Measurements from ENCODE around the gene SMARCD3. TPM values are rescaled to one million over a fixed set of nuclear protein-coding genes. Genes with fewer than 3 reads are reported as not detected.

Gene SMARCD3
- total and polyA plus RNA-seq, 2 donors from 2014 or later: 46.4 to 52.5 TPM

GRCh38 chr7:151209588-151209987, 38.9 kb downstream of the SMARCD3 start:
- TF ChIP-seq CTCF (IDR thresholded peaks at IDR 0.05; ENCODE audit: borderline replicate concordance, extremely low read depth, insufficient read depth): no peak
- H3K4me1 ChIP-seq (ENCODE audit: control insufficient read depth in 2 of 3, insufficient read depth in 2 of 3, low read depth in 1 of 3, low read length in 3 of 3): no peaks in the 10 kb centered on the region
- no peak overlapping the region for H3K27ac ChIP-seq (ENCODE audit: low read depth in 2 of 2, low read length in 2 of 2)
- H3K36me3 ChIP-seq (ENCODE audit: control insufficient read depth in 2 of 3, insufficient read depth in 3 of 3, low read length in 3 of 3): peaks cover 0 to 9% (median 0%) of the 10 kb centered on the region in 3 donors
- no peaks in the 10 kb centered on the region for H3K9me3 ChIP-seq (ENCODE audit: control insufficient read depth in 2 of 3, insufficient read depth in 1 of 3, low read length in 3 of 3)
- H3K4me3 ChIP-seq (ENCODE audit: low read length in 3 of 3): no peak overlapping the region
- no peak for DNase-seq
- no peak overlapping the region for H3K9ac ChIP-seq (ENCODE audit: low read length in 3 of 3)
- H3K27me3 ChIP-seq (ENCODE audit: control insufficient read depth, insufficient read depth, low read length): no peaks in the 10 kb centered on the region
- intact Hi-C loops (cut with DNase I): no loop called here
- no peak for FAIRE-seq

GRCh38 chr7:151208253-151208862, 40.1 kb downstream of the SMARCD3 start:
- Histone ChIP-seq H3K27me3 (ENCODE audit: control insufficient read depth, insufficient read depth, low read length) (no peaks in the 10 kb centered on the region), H3K9ac (ENCODE audit: low read length in 3 of 3) (no peak overlapping the region), H3K4me1 (ENCODE audit: control insufficient read depth in 2 of 3, insufficient read depth in 2 of 3, low read depth in 1 of 3, low read length in 3 of 3) (no peaks in the 10 kb centered on the region), H3K9me3 (ENCODE audit: control insufficient read depth in 2 of 3, insufficient read depth in 1 of 3, low read length in 3 of 3) (no peaks in the 10 kb centered on the region), H3K36me3 (ENCODE audit: control insufficient read depth in 2 of 3, insufficient read depth in 3 of 3, low read length in 3 of 3) (peaks cover 0 to 2% (median 0%) of the 10 kb centered on the region in 3 donors), H3K27ac (ENCODE audit: low read depth in 2 of 2, low read length in 2 of 2) (no peak overlapping the region), H3K4me3 (ENCODE audit: low read length in 3 of 3) (no peak overlapping the region)
- FAIRE-seq: no peak
- DNase-seq: no peak
- intact Hi-C loops (cut with DNase I): no loop called here
- TF ChIP-seq CTCF (IDR thresholded peaks at IDR 0.05; ENCODE audit: borderline replicate concordance, extremely low read depth, insufficient read depth): no peak

- intact Hi-C loops (cut with DNase I): no loop called here
- DNase-seq (no peak), FAIRE-seq (no peak)
- Histone ChIP-seq H3K27me3 (ENCODE audit: control insufficient read depth, insufficient read depth, low read length) (no peaks in the 10 kb centered on the region), H3K4me1 (ENCODE audit: control insufficient read depth in 2 of 3, insufficient read depth in 2 of 3, low read depth in 1 of 3, low read length in 3 of 3) (no peaks in the 10 kb centered on the region), H3K4me3 (ENCODE audit: low read length in 3 of 3) (no peak overlapping the region), H3K36me3 (ENCODE audit: control insufficient read depth in 2 of 3, insufficient read depth in 3 of 3, low read length in 3 of 3) (peaks cover 0 to 2% (median 0%) of the 10 kb centered on the region in 3 donors), H3K27ac (ENCODE audit: low read depth in 2 of 2, low read length in 2 of 2) (no peak overlapping the region), H3K9me3 (ENCODE audit: control insufficient read depth in 2 of 3, insufficient read depth in 1 of 3, low read length in 3 of 3) (no peaks in the 10 kb centered on the region), H3K9ac (ENCODE audit: low read length in 3 of 3) (no peak overlapping the region)
- TF ChIP-seq CTCF (IDR thresholded peaks at IDR 0.05; ENCODE audit: borderline replicate concordance, extremely low read depth, insufficient read depth): no peak
Observed at GRCh38 chr7:151207804-151208203, 40.7 kb downstream of the SMARCD3 start.

DNA sequence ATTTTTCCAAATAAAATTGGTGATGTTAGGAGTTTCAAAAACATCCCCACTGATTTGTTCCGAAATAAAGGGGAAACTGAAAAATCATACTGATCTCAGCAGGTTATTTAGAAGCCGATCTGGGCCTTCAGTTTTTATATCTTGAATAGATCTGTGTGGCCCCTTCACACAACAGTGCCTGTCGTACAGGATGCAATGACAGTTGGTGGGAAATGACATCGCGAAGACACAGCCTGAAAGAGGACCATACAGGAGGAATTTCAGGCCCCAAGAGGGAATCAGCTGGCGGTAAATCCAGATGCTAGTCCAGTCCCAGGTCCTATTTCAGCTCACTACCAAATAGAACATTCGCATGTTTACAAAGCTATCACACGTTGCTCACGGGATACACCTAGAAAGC, 41.2 kb downstream of the SMARCD3 start:
- intact Hi-C loops (cut with DNase I): no loop called here
- TF ChIP-seq CTCF (IDR thresholded peaks at IDR 0.05; ENCODE audit: borderline replicate concordance, extremely low read depth, insufficient read depth): no peak
- H3K36me3 ChIP-seq (ENCODE audit: control insufficient read depth in 2 of 3, insufficient read depth in 3 of 3, low read length in 3 of 3): no peaks in the 10 kb centered on the region
- no peaks in the 10 kb centered on the region for H3K9me3 ChIP-seq (ENCODE audit: control insufficient read depth in 2 of 3, insufficient read depth in 1 of 3, low read length in 3 of 3)
- H3K27ac ChIP-seq (ENCODE audit: low read depth in 2 of 2, low read length in 2 of 2): no peak overlapping the region
- no peaks in the 10 kb centered on the region for H3K27me3 ChIP-seq (ENCODE audit: control insufficient read depth, insufficient read depth, low read length)
- H3K4me1 ChIP-seq (ENCODE audit: control insufficient read depth in 2 of 3, insufficient read depth in 2 of 3, low read depth in 1 of 3, low read length in 3 of 3): no peaks in the 10 kb centered on the region
- FAIRE-seq (no peak), DNase-seq (no peak)
- H3K4me3 ChIP-seq (ENCODE audit: low read length in 3 of 3): no peak overlapping the region
- H3K9ac ChIP-seq (ENCODE audit: low read length in 3 of 3): no peak overlapping the region

Data from kidney (tissue), 14 donors.